C4-2B (cell line): ENCODE data around the gene ZNF805.
A peak's percentile ranks its signal among the peaks of the same experiment; 100 is the strongest.

ENCODE experiments used
- H3K27ac ChIP-seq: fragments of 450-650 bp; 2 replicates; pipeline ENCODE4 v1.5.1; 2017
- CTCF ChIP-seq: fragments of 450-650 bp; conservative IDR thresholded peaks from 2 replicates; pipeline ENCODE4 v1.5.1; 2017; ENCODE audit warnings: mild to moderate bottlenecking
- ZFX ChIP-seq: fragments of 450-650 bp; IDR thresholded peaks from 2 replicates; pipeline ENCODE4 v1.6.1; 2017

The ZNF805 gene

DNA sequence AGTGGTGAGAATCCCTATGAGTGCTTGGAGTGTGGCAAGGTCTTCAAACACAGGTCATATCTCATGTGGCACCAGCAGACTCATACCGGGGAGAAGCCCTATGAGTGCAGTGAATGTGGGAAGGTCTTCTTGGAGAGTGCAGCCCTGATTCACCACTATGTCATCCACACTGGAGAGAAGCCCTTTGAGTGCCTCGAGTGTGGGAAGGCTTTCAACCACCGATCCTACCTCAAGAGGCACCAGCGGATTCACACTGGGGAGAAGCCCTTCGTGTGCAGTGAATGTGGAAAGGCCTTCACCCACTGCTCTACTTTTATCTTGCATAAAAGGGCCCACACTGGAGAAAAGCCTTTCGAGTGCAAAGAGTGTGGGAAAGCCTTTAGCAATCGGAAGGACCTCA, 28.3 kb upstream of the ZNF805 start:
- TF ChIP-seq CTCF (no peak), ZFX (no peak)
- H3K27ac ChIP-seq = no peak overlapping the region

DNA sequence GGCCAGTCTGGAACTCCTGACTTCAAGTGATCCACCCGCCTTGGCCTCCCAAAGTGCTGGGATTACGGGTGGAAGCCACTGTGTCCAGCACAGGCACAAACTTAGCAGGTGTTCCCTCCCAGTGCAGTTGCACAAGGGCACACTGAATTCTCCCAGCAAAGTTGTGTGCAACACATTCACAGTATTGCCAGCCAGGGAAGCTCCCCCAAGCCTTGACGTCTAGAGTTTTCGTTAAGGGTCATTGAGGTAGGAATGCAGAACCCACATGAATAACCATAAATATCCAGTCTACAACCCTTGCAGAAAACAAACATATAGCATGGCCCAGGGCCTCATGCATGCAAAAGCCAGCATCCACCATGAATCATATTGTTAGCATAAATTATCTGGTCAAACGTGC, 12.9 kb upstream of the ZNF805 start:
- H3K27ac ChIP-seq = no peak overlapping the region
- no peak for TF ChIP-seq ZFX
- no peak for TF ChIP-seq CTCF

DNA sequence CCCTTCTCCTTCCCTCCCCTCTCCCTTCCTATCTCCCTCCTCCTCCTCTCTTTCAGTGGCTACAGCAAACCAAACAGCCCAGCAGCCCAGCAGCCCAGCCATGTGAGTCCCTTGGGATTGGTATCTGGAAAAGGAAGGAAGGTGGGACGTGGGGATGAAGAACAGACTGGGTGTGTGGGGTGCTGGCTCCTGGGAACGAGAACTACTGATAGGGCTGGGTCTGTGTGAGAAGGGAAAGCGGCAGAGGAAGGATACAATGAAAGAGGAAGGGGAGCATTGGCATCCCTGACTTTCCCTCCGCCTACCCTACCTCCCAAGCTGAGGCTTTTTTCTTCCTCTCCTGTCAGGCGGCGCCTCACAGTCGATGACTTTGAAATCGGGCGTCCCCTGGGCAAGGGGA, 8.7 kb upstream of the ZNF805 start:
- TF ChIP-seq CTCF (no peak), ZFX (no peak)
- no peak overlapping the region for H3K27ac ChIP-seq

DNA sequence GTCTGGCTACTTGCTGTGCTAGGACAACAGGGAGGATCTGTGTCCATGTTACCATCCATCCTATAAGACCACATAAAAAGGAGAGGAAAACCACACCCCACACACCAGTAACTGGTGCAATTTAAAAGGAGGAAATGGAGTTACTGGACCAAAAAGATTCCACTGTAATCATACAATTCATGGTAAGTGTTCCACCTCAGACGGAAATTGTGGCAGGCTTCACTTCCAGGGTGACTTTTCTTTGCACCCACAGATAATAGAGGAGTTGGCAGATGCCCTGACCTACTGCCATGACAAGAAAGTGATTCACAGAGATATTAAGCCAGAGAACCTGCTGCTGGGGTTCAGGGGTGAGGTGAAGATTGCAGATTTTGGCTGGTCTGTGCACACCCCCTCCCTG, 7.2 kb upstream of the ZNF805 start:
- H3K27ac ChIP-seq = no peak overlapping the region
- TF ChIP-seq ZFX (no peak), CTCF (no peak)

DNA sequence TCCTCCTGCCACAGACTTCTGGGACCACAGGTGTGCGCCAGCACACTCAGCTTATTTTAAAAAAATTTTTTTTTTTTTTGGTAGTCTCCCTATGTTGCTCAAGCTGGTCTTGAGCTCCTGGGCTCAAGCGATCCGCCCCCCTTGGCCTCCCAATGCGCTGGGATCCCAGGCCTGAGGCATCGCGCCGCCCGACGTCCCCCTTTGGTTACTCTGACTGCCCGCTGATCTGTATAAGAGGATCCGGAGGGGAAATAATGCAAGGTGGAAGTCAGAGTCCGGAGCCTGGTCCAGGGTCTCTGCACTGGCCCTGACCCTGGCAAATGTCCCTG, 486 bp upstream of the ZNF805 start:
- peak overlapping the region; percentile 83 for H3K27ac ChIP-seq
- TF ChIP-seq CTCF = no peak
- no peak for TF ChIP-seq ZFX

- H3K27ac ChIP-seq = peak overlapping the region; percentile 83
- TF ChIP-seq ZFX (no peak), CTCF (no peak)
Observed at GRCh38 chr19:57241176-57241575, 744 bp downstream of the ZNF805 start.

DNA sequence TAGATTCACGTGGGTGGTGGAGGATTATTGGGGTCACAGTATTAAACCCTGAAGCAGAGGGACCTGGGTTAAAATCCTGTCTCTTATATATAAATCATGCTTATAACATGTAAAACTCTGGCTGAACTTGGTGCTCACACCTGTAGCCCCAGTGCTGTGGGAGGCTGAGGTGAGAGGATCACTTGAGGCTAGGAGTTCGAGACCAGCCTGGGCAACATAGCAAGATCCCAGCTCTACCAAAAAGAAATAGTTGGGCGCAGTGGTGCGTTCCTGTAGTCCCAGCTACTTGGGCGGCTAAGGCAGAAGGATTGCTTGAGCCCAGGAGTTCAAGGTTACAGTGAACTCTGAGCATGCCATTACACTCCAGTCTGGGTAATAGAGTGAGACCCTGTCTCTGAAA, 2.4 kb downstream of the ZNF805 start:
- TF ChIP-seq ZFX (no peak), CTCF (no peak)
- no peak overlapping the region for H3K27ac ChIP-seq
